DND-41 (cell line): Measurements from ENCODE around the gene MIA2.

ENCODE experiments used
- ATAC-seq: fragments of 200-7000 bp; cut with Tn5 transposase; 3 replicates; pipeline ENCODE4 v1.9.1; 2021; ENCODE audit warnings: low read depth; ENCODE audit not compliant: insufficient read depth
- DNase-seq: peaks from one replicate; pipeline ENCODE4 v3.0.0-alpha.2; 2020
- H2AFZ ChIP-seq: 2 replicates; pipeline ENCODE4 v1.6.0; 2012; ENCODE audit warnings: low read depth, low read length
- H3K27ac ChIP-seq: 2 replicates; pipeline ENCODE4 v1.5.1; 2012; ENCODE audit warnings: low read length, inconsistent platforms
- H3K27me3 ChIP-seq: fragments of 200-600 bp; sonication (generic); 2 replicates; pipeline ENCODE4 v1.6.0; 2012; ENCODE audit warnings: low read length, mild to moderate bottlenecking, inconsistent platforms; ENCODE audit not compliant: insufficient read depth, poor library complexity
- H3K36me3 ChIP-seq: 2 replicates; pipeline ENCODE4 v1.5.1; 2012; ENCODE audit warnings: low read length, inconsistent platforms; ENCODE audit not compliant: insufficient read depth
- H3K4me1 ChIP-seq: 2 replicates; pipeline ENCODE4 v1.5.1; 2012; ENCODE audit warnings: mild to moderate bottlenecking, low read length; ENCODE audit not compliant: insufficient read depth
- H3K4me2 ChIP-seq: 2 replicates; pipeline ENCODE4 v1.6.0; 2012; ENCODE audit warnings: mild to moderate bottlenecking, moderate library complexity, low read length, inconsistent platforms; ENCODE audit not compliant: insufficient read depth
- H3K4me3 ChIP-seq, 2 experiments: fragments of 200-600 bp in 1 of 2; shearing (Covaris generic) in 1 of 2; 2 replicates each; pipeline ENCODE4 v1.5.1; 2012 to 2016; ENCODE audit warnings: inconsistent platforms in 2 of 2, low read length in 2 of 2, mild to moderate bottlenecking in 2 of 2, low read depth in 1 of 2, moderate library complexity in 1 of 2
- H3K79me2 ChIP-seq: 2 replicates; pipeline ENCODE4 v1.6.0; 2012; ENCODE audit warnings: low read length, inconsistent platforms; ENCODE audit not compliant: insufficient read depth
- H3K9ac ChIP-seq: 2 replicates; pipeline ENCODE4 v1.6.0; 2012; ENCODE audit warnings: low read depth, mild to moderate bottlenecking, inconsistent platforms, low read length, moderate library complexity
- H3K9me3 ChIP-seq: 2 replicates; pipeline ENCODE4 v1.5.1; 2012; ENCODE audit warnings: low read length, moderate library complexity, mild to moderate bottlenecking, inconsistent platforms; ENCODE audit not compliant: insufficient read depth, severe bottlenecking
- H4K20me1 ChIP-seq: 2 replicates; pipeline ENCODE4 v1.6.0; 2012; ENCODE audit warnings: low read length; ENCODE audit not compliant: insufficient read depth
- CTCF ChIP-seq: IDR thresholded peaks from 2 replicates; pipeline ENCODE4 v1.5.1; 2012; ENCODE audit warnings: borderline replicate concordance, low read length, moderate library complexity, mild to moderate bottlenecking; ENCODE audit not compliant: poor library complexity, severe bottlenecking; ENCODE audit errors: extremely low read depth
- EZH2 ChIP-seq: IDR thresholded peaks from 3 replicates; pipeline ENCODE4 v1.6.1; 2012; ENCODE audit warnings: borderline replicate concordance, low read depth, mild to moderate bottlenecking, moderate library complexity, low read length, inconsistent platforms; ENCODE audit not compliant: severe bottlenecking

The MIA2 gene

GRCh38 chr14:39435241-39435640 is 201.5 kb downstream of the MIA2 start:
- no peak overlapping the region for H3K4me3 ChIP-seq

More at GRCh38 chr14:39435241-39435640, 201.5 kb downstream of the MIA2 start:
- Histone ChIP-seq H3K79me2 (peaks cover 15% of the 10 kb centered on the region), H3K4me2 (no peak overlapping the region), H2AFZ (no peak overlapping the region), H3K27me3 (no peaks in the 10 kb centered on the region), H3K36me3 (peaks cover 3% of the 10 kb centered on the region; the same call in 1 of the 2 replicates), H4K20me1 (peaks cover 14% of the 10 kb centered on the region), H3K9me3 (no peaks in the 10 kb centered on the region), H3K4me1 (peaks cover 20% of the 10 kb centered on the region), H3K9ac (no peak overlapping the region), H3K27ac (no peak overlapping the region)
- no peak for ATAC-seq
- TF ChIP-seq CTCF (no peak), EZH2 (no peak)
- DNase-seq: no peak
